ENCODE data around the gene RCAN3. TPM values are rescaled to one million over a fixed set of nuclear protein-coding genes. Genes with fewer than 3 reads are reported as not detected.

Gene RCAN3
- total and polyA plus RNA-seq, 2 donors from 2014 or later = 3.5 to 27.1 TPM

DNA sequence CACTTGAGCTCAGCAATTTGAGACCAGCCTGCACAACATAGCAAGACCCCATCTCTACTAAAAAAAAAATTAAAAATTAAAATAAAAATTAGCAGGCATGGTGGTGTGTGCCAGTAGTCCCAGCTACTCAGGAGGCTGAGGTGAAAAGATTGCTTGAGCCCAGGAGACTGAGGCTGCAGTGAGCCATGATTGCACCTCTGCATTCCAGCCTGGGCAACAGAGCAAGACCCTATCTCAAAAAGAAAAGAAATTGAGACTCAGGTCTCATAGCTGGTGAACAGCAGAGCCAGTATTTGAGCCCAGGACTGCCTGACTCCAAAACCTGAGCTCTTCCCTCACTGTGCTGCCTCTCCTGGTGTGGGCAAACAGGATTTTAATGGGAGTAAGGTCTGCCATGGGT, 28.4 kb upstream of the RCAN3 start:
- DNase-seq (no peak), FAIRE-seq (no peak)
- no peak for TF ChIP-seq CTCF (IDR thresholded peaks at IDR 0.05; ENCODE audit: borderline replicate concordance, extremely low read depth, insufficient read depth)
- H3K27ac ChIP-seq (ENCODE audit: low read depth in 2 of 2, low read length in 2 of 2) = no peak overlapping the region
- H3K9me3 ChIP-seq (ENCODE audit: control insufficient read depth in 2 of 3, insufficient read depth in 1 of 3, low read length in 3 of 3) = no peaks in the 10 kb centered on the region
- intact Hi-C loops (cut with DNase I) = no loop called here
- no peak overlapping the region for H3K4me3 ChIP-seq (ENCODE audit: low read length in 3 of 3)
- no peaks in the 10 kb centered on the region for H3K4me1 ChIP-seq (ENCODE audit: control insufficient read depth in 2 of 3, insufficient read depth in 2 of 3, low read depth in 1 of 3, low read length in 3 of 3)
- H3K9ac ChIP-seq (ENCODE audit: low read length in 3 of 3) = no peak overlapping the region
- no peaks in the 10 kb centered on the region for H3K27me3 ChIP-seq (ENCODE audit: control insufficient read depth, insufficient read depth, low read length)
- H3K36me3 ChIP-seq (ENCODE audit: control insufficient read depth in 2 of 3, insufficient read depth in 3 of 3, low read length in 3 of 3) = no peaks in the 10 kb centered on the region

DNA sequence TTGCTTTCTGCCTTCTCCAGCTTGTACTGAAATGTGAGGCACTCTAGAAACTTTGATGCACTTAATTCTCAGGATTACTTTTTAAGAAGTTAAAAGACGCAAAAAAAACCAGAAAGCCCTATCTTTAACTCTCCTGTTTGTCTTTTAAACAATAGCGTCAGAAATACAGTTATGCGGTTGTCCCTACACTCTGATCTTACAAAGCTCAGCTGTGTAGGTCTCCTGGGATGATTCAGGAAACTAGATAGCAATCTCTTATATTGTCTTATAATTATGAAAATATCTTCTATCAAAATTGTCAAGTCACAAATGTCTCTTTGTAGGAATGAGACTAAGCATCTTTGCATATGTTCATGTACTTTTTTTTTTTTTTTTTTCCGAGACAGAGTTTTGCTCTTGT, 26.9 kb upstream of the RCAN3 start:
- Histone ChIP-seq H3K27me3 (ENCODE audit: control insufficient read depth, insufficient read depth, low read length) (no peaks in the 10 kb centered on the region), H3K9ac (ENCODE audit: low read length in 3 of 3) (no peak overlapping the region), H3K36me3 (ENCODE audit: control insufficient read depth in 2 of 3, insufficient read depth in 3 of 3, low read length in 3 of 3) (no peaks in the 10 kb centered on the region), H3K27ac (ENCODE audit: low read depth in 2 of 2, low read length in 2 of 2) (no peak overlapping the region), H3K4me1 (ENCODE audit: control insufficient read depth in 2 of 3, insufficient read depth in 2 of 3, low read depth in 1 of 3, low read length in 3 of 3) (no peaks in the 10 kb centered on the region), H3K9me3 (ENCODE audit: control insufficient read depth in 2 of 3, insufficient read depth in 1 of 3, low read length in 3 of 3) (no peaks in the 10 kb centered on the region), H3K4me3 (ENCODE audit: low read length in 3 of 3) (no peak overlapping the region)
- no peak for FAIRE-seq
- intact Hi-C loops (cut with DNase I) = no loop called here
- no peak for DNase-seq
- TF ChIP-seq CTCF (IDR thresholded peaks at IDR 0.05; ENCODE audit: borderline replicate concordance, extremely low read depth, insufficient read depth) = no peak

GRCh38 chr1:24476571-24476970, 26.1 kb upstream of the RCAN3 start:
- H3K4me1 ChIP-seq (ENCODE audit: control insufficient read depth in 2 of 3, insufficient read depth in 2 of 3, low read depth in 1 of 3, low read length in 3 of 3) = no peaks in the 10 kb centered on the region
- intact Hi-C loops (cut with DNase I) = no loop called here
- no peak for TF ChIP-seq CTCF (IDR thresholded peaks at IDR 0.05; ENCODE audit: borderline replicate concordance, extremely low read depth, insufficient read depth)
- no peak overlapping the region for H3K4me3 ChIP-seq (ENCODE audit: low read length in 3 of 3)
- no peak overlapping the region for H3K27ac ChIP-seq (ENCODE audit: low read depth in 2 of 2, low read length in 2 of 2)
- no peak overlapping the region for H3K9ac ChIP-seq (ENCODE audit: low read length in 3 of 3)
- DNase-seq (no peak), FAIRE-seq (no peak)
- no peaks in the 10 kb centered on the region for H3K27me3 ChIP-seq (ENCODE audit: control insufficient read depth, insufficient read depth, low read length)
- H3K9me3 ChIP-seq (ENCODE audit: control insufficient read depth in 2 of 3, insufficient read depth in 1 of 3, low read length in 3 of 3) = no peaks in the 10 kb centered on the region
- no peaks in the 10 kb centered on the region for H3K36me3 ChIP-seq (ENCODE audit: control insufficient read depth in 2 of 3, insufficient read depth in 3 of 3, low read length in 3 of 3)

DNA sequence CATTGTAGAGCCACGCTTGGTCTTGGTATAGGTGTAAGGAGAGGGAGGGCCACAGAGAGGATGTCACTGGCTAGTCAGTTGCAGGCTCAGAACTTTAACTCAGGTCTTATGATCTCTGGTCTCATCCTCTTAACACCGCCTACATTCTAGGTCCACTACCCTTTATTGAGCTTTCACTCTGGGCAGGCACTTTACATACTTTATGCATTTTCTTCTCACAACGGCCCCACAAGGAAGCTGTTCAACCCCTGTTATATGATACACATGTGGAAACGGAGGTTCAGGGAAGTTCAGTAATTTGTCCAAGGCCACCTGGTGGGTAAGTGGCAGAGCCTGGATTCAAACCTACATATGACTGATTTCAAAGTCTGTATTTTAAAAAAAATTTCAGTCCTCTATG, 25.3 kb upstream of the RCAN3 start:
- no peak overlapping the region for H3K9ac ChIP-seq (ENCODE audit: low read length in 3 of 3)
- intact Hi-C loops (cut with DNase I) = no loop called here
- H3K27me3 ChIP-seq (ENCODE audit: control insufficient read depth, insufficient read depth, low read length) = no peaks in the 10 kb centered on the region
- H3K4me3 ChIP-seq (ENCODE audit: low read length in 3 of 3) = no peak overlapping the region
- no peak for FAIRE-seq
- H3K9me3 ChIP-seq (ENCODE audit: control insufficient read depth in 2 of 3, insufficient read depth in 1 of 3, low read length in 3 of 3) = no peaks in the 10 kb centered on the region
- no peak overlapping the region for H3K27ac ChIP-seq (ENCODE audit: low read depth in 2 of 2, low read length in 2 of 2)
- TF ChIP-seq CTCF (IDR thresholded peaks at IDR 0.05; ENCODE audit: borderline replicate concordance, extremely low read depth, insufficient read depth) = no peak
- DNase-seq = no peak
- H3K4me1 ChIP-seq (ENCODE audit: control insufficient read depth in 2 of 3, insufficient read depth in 2 of 3, low read depth in 1 of 3, low read length in 3 of 3) = no peaks in the 10 kb centered on the region
- H3K36me3 ChIP-seq (ENCODE audit: control insufficient read depth in 2 of 3, insufficient read depth in 3 of 3, low read length in 3 of 3) = no peaks in the 10 kb centered on the region
